Measurements from ENCODE around the gene ITGAL.
"Not testable (repeated sequence)": the region's sequence is repeated elsewhere in the genome, so short reads cannot be mapped to it uniquely, and the experiment has no call there.

ITGAL gene

DNA sequence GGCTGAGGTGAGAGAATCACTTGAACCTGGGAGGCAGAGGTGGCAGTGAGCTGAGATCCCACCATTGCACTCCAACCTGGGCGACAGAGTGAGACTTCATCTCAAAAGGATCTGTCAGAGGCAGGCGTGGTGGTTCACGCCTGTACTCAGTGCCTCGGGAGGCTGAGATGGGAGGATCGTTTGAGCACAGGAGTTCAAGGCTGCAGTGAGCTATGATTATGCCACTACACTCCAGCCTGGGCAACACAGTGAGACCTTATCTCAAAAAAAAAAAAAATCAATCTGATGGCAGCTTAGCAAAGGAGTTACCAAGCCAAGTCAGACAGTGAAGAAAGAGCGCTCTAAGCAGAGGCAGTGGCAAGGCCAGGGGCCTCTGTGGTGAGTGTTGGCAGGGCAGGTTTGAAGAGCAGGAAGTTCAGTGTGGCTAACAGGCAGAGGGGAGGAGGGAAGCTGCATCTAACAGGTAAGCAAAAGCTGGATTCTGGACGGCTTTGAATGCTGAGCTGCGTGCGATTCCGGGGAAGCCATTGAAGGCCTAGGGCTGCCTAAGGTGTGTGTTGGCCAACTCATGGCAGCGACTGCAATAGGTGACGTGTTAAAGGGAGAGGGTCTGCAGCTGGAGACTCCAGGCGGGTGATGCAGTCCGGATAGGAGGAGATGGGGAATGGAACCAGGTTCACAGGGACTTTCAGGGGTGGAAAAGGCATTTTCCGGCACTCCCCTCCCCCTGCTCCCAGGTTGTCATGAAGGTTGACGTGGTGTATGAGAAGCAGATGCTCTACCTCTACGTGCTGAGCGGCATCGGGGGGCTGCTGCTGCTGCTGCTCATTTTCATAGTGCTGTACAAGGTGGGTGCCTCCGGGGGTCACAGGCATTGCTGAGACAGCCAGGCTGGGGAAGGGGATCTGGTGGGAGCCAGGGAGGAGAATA, 46.8 kb downstream of the ITGAL start:
- no peaks in the 10 kb centered on the region for H3K4me1 ChIP-seq (ENCODE audit: control insufficient read depth, insufficient read depth, low read length)
- H3K36me3 ChIP-seq (ENCODE audit: control insufficient read depth in 2 of 2, insufficient read depth in 2 of 2, low read length in 2 of 2), result no peaks in the 10 kb centered on the region
- no peaks in the 10 kb centered on the region for H3K27me3 ChIP-seq (ENCODE audit: control insufficient read depth in 1 of 2, insufficient read depth in 2 of 2, low read length in 2 of 2)
- no peak overlapping the region for H3K9ac ChIP-seq (ENCODE audit: low read length in 2 of 2)
- H3K27ac ChIP-seq (ENCODE audit: low read length), result no peak overlapping the region
- no peak overlapping the region for H3K4me3 ChIP-seq (ENCODE audit: low read length in 2 of 2)
- H3K9me3 ChIP-seq (ENCODE audit: control insufficient read depth in 2 of 2, low read length in 2 of 2), result no peaks in the 10 kb centered on the region

DNA sequence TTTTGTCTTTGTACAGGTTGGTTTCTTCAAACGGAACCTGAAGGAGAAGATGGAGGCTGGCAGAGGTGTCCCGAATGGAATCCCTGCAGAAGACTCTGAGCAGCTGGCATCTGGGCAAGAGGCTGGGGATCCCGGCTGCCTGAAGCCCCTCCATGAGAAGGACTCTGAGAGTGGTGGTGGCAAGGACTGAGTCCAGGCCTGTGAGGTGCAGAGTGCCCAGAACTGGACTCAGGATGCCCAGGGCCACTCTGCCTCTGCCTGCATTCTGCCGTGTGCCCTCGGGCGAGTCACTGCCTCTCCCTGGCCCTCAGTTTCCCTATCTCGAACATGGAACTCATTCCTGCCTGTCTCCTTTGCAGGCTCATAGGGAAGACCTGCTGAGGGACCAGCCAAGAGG, 48.9 kb downstream of the ITGAL start:
- Histone ChIP-seq H3K4me1 (ENCODE audit: control insufficient read depth, insufficient read depth, low read length) (peaks cover 8% of the 10 kb centered on the region), H3K9me3 (ENCODE audit: control insufficient read depth in 2 of 2, low read length in 2 of 2) (no peaks in the 10 kb centered on the region), H3K36me3 (ENCODE audit: control insufficient read depth in 2 of 2, insufficient read depth in 2 of 2, low read length in 2 of 2) (no peaks in the 10 kb centered on the region), H3K4me3 (ENCODE audit: low read length in 2 of 2) (no peak overlapping the region), H3K9ac (ENCODE audit: low read length in 2 of 2) (no peak overlapping the region), H3K27me3 (ENCODE audit: control insufficient read depth in 1 of 2, insufficient read depth in 2 of 2, low read length in 2 of 2) (no peaks in the 10 kb centered on the region), H3K27ac (ENCODE audit: low read length) (no peak overlapping the region)

GRCh38 chr16:30521873-30522641, 49.5 kb downstream of the ITGAL start:
- Histone ChIP-seq H3K36me3 (ENCODE audit: control insufficient read depth in 2 of 2, insufficient read depth in 2 of 2, low read length in 2 of 2) (no peaks in the 10 kb centered on the region), H3K9me3 (ENCODE audit: control insufficient read depth in 2 of 2, low read length in 2 of 2) (no peaks in the 10 kb centered on the region), H3K27ac (ENCODE audit: low read length) (no peak overlapping the region)

GRCh38 chr16:30522702-30523463, 50.3 kb downstream of the ITGAL start:
- H3K9ac ChIP-seq (ENCODE audit: low read length in 2 of 2); H3K27me3 ChIP-seq (ENCODE audit: control insufficient read depth in 1 of 2, insufficient read depth in 2 of 2, low read length in 2 of 2); H3K36me3 ChIP-seq (ENCODE audit: control insufficient read depth in 2 of 2, insufficient read depth in 2 of 2, low read length in 2 of 2); H3K4me3 ChIP-seq (ENCODE audit: low read length in 2 of 2); H3K27ac ChIP-seq (ENCODE audit: low read length); H3K9me3 ChIP-seq (ENCODE audit: control insufficient read depth in 2 of 2, low read length in 2 of 2): not testable (repeated sequence)
- H3K4me1 ChIP-seq (ENCODE audit: control insufficient read depth, insufficient read depth, low read length), result peaks cover 13% of the 10 kb centered on the region

More at GRCh38 chr16:30521873-30522641, 49.5 kb downstream of the ITGAL start:
- Histone ChIP-seq H3K4me1 (ENCODE audit: control insufficient read depth, insufficient read depth, low read length) (peaks cover 8% of the 10 kb centered on the region), H3K9ac (ENCODE audit: low read length in 2 of 2) (no peak overlapping the region), H3K4me3 (ENCODE audit: low read length in 2 of 2) (no peak overlapping the region), H3K27me3 (ENCODE audit: control insufficient read depth in 1 of 2, insufficient read depth in 2 of 2, low read length in 2 of 2) (no peaks in the 10 kb centered on the region)

DNA sequence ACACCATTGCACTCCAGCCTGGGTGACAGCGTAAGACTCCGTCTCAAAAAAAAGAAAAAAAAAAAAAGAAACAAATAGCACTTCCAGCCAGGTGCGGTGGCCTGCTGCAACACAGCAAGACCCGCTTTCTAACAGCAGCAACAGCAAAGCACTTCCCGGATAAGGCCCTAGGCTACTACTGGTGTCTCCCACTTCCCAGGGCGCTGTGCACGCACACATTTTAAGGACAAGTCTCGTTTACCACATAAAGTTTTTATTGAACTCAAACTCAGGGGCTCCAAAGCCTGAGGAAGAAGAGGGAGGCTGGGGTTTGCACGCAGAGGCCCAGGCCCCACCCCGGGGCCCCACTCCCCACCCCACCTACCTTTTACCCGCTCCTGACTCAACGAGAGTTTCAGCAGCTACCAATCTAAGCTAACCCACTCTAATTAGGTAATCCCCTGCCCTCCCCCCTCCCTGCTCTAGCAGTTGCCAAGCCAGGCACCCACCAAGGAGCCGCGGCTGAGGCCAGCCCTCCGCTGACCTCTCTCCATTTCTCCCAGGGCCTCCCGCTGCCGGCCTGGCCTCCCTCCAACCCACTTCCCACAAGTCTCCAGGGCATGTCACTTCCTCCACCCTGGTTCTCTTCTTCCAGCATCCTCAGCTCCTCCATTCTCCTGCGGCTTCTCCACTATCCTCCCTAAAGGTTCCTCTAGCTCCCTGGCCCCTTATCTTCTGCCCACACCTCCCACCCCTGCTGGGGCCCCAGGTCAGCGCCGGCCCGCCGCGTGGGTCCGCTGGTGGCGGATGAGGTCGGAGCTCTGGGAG, 51.4 kb downstream of the ITGAL start:
- Histone ChIP-seq H3K27ac (ENCODE audit: low read length) (no peak overlapping the region), H3K4me3 (ENCODE audit: low read length in 2 of 2) (no peak overlapping the region), H3K36me3 (ENCODE audit: control insufficient read depth in 2 of 2, insufficient read depth in 2 of 2, low read length in 2 of 2) (no peaks in the 10 kb centered on the region), H3K9ac (ENCODE audit: low read length in 2 of 2) (no peak overlapping the region), H3K27me3 (ENCODE audit: control insufficient read depth in 1 of 2, insufficient read depth in 2 of 2, low read length in 2 of 2) (no peaks in the 10 kb centered on the region), H3K9me3 (ENCODE audit: control insufficient read depth in 2 of 2, low read length in 2 of 2) (no peaks in the 10 kb centered on the region), H3K4me1 (ENCODE audit: control insufficient read depth, insufficient read depth, low read length) (peaks cover 21% of the 10 kb centered on the region)

DNA sequence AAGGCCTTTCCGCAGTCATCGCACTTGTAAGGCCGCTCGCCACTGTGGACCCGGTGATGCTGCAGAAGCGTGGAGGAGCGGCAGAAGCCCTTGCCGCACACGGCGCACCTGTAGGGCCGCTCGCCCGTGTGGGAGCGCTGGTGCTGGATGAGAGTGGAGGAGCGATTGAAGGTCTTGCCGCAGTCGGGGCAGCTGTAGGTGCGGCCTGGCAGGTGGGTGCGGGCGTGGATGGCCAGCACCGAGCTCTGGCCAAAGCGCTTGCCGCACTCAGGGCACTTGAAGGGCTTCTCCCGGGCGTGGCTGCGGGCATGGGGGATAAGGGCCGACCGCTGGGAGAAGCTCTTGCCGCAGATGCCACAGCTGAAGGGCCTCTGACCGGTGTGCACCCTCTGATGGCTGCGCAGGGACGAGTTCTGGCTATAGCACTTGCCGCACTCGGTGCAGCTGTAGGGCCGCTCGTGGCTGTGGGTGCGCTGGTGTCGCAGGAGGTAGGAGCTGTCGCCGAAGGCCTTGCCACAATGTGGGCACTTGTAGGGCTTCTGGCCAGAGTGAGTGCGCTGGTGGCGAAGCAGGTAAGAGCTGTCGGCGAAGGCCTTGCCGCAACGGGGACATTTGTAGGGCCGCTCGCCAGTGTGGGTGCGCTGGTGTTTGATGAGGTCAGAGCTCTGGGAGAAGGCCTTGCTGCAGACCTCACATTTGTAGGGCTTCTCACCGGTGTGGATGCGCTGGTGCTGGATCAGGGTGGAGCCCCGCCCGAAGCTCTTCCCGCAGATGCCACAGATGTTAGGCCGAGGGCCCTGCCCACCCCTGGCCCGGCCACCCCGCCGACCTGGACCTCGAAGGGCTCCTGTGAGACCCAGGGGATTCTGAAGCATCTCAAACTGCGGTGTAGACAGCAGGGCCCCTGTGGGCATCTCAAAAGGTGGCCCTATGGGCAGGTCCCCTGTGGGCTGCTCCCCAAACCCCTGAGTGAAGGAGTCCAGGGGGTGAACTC, 52.3 kb downstream of the ITGAL start:
- Histone ChIP-seq H3K4me3 (ENCODE audit: low read length in 2 of 2) (no peak overlapping the region), H3K9me3 (ENCODE audit: control insufficient read depth in 2 of 2, low read length in 2 of 2) (no peaks in the 10 kb centered on the region), H3K9ac (ENCODE audit: low read length in 2 of 2) (no peak overlapping the region), H3K27ac (ENCODE audit: low read length) (no peak overlapping the region), H3K36me3 (ENCODE audit: control insufficient read depth in 2 of 2, insufficient read depth in 2 of 2, low read length in 2 of 2) (no peaks in the 10 kb centered on the region), H3K27me3 (ENCODE audit: control insufficient read depth in 1 of 2, insufficient read depth in 2 of 2, low read length in 2 of 2) (no peaks in the 10 kb centered on the region), H3K4me1 (ENCODE audit: control insufficient read depth, insufficient read depth, low read length) (peaks cover 24% of the 10 kb centered on the region)

GRCh38 chr16:30525844-30526136, 53.2 kb downstream of the ITGAL start:
- H3K4me3 ChIP-seq (ENCODE audit: low read length in 2 of 2), result peak overlapping the region; percentile 46 to 86
- no peaks in the 10 kb centered on the region for H3K27me3 ChIP-seq (ENCODE audit: control insufficient read depth in 1 of 2, insufficient read depth in 2 of 2, low read length in 2 of 2)
- H3K9ac ChIP-seq (ENCODE audit: low read length in 2 of 2), result peak overlapping the region; percentile 29 to 68
- peak overlapping the region; percentile 58 for H3K27ac ChIP-seq (ENCODE audit: low read length)
- peaks cover 24% of the 10 kb centered on the region for H3K4me1 ChIP-seq (ENCODE audit: control insufficient read depth, insufficient read depth, low read length)
- H3K9me3 ChIP-seq (ENCODE audit: control insufficient read depth in 2 of 2, low read length in 2 of 2), result no peaks in the 10 kb centered on the region
- H3K36me3 ChIP-seq (ENCODE audit: control insufficient read depth in 2 of 2, insufficient read depth in 2 of 2, low read length in 2 of 2), result peaks cover under 1 to 4% of the 10 kb centered on the region in 2 donors

DNA sequence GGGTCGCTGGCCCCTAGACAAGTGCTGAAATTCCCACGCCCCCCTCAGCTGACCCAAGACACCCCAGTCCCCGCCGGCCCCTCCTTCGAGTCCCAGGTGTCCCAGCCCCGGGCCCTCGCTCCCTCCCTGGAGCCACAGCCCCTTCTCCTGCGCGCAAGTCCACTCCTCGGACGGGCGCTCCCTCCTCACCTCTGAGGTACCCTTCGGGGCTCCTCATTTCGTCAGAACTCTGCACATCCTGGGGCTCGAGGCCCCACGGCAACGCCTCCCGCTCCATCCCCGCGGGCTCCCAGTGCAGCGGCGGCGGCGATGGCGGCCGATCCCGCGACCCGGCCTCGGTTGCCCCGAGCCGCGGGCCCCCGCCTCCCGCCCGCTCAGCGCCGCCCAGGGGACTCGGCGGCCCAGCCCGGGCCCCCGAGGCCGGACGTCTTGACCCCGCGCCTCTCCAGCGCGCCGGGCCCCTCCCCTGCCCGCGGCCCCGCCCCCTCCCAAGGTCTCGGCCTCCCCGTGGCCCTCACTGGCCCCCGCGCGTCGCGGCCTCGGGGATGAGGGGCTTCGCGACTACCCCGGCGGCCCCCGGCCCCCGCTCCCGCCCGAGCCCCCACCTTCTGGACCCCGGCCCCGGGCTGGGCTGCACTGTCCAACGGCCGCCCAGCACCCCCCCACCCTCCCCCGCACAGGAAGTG, 53.7 kb downstream of the ITGAL start, which contains the start of gene ZNF768:
ZNF768 (minus strand) TSS at position 430 of the 686 bp plus-strand sequence; CDS start at position 277, 153 bp downstream.
- peak within 1 kb of the TSS; percentile 97 for H3K27ac ChIP-seq (ENCODE audit: low read length)
- H3K36me3 ChIP-seq (ENCODE audit: control insufficient read depth in 2 of 2, insufficient read depth in 2 of 2, low read length in 2 of 2), result peaks cover 3 to 7% of the 10 kb centered on the region in 2 donors
- H3K4me3 ChIP-seq (ENCODE audit: low read length in 2 of 2), result peak within 1 kb of the TSS; percentile 78 to 86
- no peaks in the 10 kb centered on the region for H3K9me3 ChIP-seq (ENCODE audit: control insufficient read depth in 2 of 2, low read length in 2 of 2)
- H3K27me3 ChIP-seq (ENCODE audit: control insufficient read depth in 1 of 2, insufficient read depth in 2 of 2, low read length in 2 of 2), result no peaks in the 10 kb centered on the region
- H3K9ac ChIP-seq (ENCODE audit: low read length in 2 of 2), result peak within 1 kb of the TSS; percentile 90 to 98
- peaks cover 24% of the 10 kb centered on the region for H3K4me1 ChIP-seq (ENCODE audit: control insufficient read depth, insufficient read depth, low read length)
